HG03342 (cell line): ENCODE data around the gene SCNN1A.

Experiments used
- ATAC-seq: cut with Tn5 transposase; IDR thresholded peaks from one replicate; pipeline ENCODE4 v1.9.1; 2021; ENCODE audit warnings: mild to moderate bottlenecking, moderate library complexity; ENCODE audit not compliant: unreplicated experiment

Gene SCNN1A

GRCh38 chr12:6321905-6322304 lies 53.5 kb downstream of the SCNN1A start:
- ATAC-seq = no peak

- no peak for ATAC-seq
These were observed 55.9 kb downstream of the SCNN1A start for GRCh38 chr12:6319446-6319845.

GRCh38 chr12:6318440-6318879 lies 56.9 kb downstream of the SCNN1A start:
- ATAC-seq = no peak

GRCh38 chr12:6317693-6318439 lies 57.5 kb downstream of the SCNN1A start:
- ATAC-seq = no peak

GRCh38 chr12:6316921-6317692 lies 58.3 kb downstream of the SCNN1A start:
- no peak for ATAC-seq

- no peak for ATAC-seq
These were observed 59.4 kb downstream of the SCNN1A start for GRCh38 chr12:6315704-6316597.

- ATAC-seq = no peak
These were observed 60.2 kb downstream of the SCNN1A start for GRCh38 chr12:6315184-6315583.

GRCh38 chr12:6314776-6315175 lies 60.6 kb downstream of the SCNN1A start:
- ATAC-seq = no peak

- ATAC-seq = no peak
These were observed 61.9 kb downstream of the SCNN1A start for GRCh38 chr12:6313326-6313940.

- peak; percentile 46 for ATAC-seq
These were observed 62.6 kb downstream of the SCNN1A start for GRCh38 chr12:6312529-6313325.

GRCh38 chr12:6311822-6312528 lies 63.4 kb downstream of the SCNN1A start:
- ATAC-seq = no peak

- no peak for ATAC-seq
These were observed 64.4 kb downstream of the SCNN1A start for GRCh38 chr12:6310771-6311610.

GRCh38 chr12:6307529-6307928 lies 67.8 kb downstream of the SCNN1A start:
- no peak for ATAC-seq

GRCh38 chr12:6306599-6307220 lies 68.7 kb downstream of the SCNN1A start:
- no peak for ATAC-seq

GRCh38 chr12:6306151-6306550 lies 69.2 kb downstream of the SCNN1A start:
- no peak for ATAC-seq

- ATAC-seq = no peak
These were observed 72.3 kb downstream of the SCNN1A start for GRCh38 chr12:6303071-6303470.

GRCh38 chr12:6302621-6303020 lies 72.7 kb downstream of the SCNN1A start:
- ATAC-seq = no peak

GRCh38 chr12:6301721-6302120 lies 73.6 kb downstream of the SCNN1A start:
- no peak for ATAC-seq
